Activated CD8-positive, alpha-beta T cell treated with anti-CD3 and anti-CD28 coated beads for 36 hours (primary cell): ENCODE measurements around the gene RNF220. TPM values are rescaled to one million over a fixed set of nuclear protein-coding genes. Genes with fewer than 3 reads are reported as not detected.

Source experiments
- ATAC-seq: fragments of 200-7000 bp; cut with Tn5 transposase; one replicate; pipeline ENCODE4 v1.10.0; 2021; ENCODE audit warnings: mild to moderate bottlenecking, moderate library complexity
- CTCF ChIA-PET: fragments of 350-600 bp; sonication (Branson Sonifier 250); formaldehyde crosslinking; loops from one replicate; lab custom pipeline; 2021; ENCODE audit warnings: antibody characterized with exemption; lab: Charles Lee
- POLR2A ChIA-PET: fragments of 350-600 bp; sonication (Branson Sonifier 250); formaldehyde crosslinking; loops from one replicate; lab custom pipeline; 2021; ENCODE audit warnings: antibody characterized with exemption; lab: Charles Lee
- DNase-seq: peaks from one replicate; pipeline ENCODE4 v3.0.0-alpha.2; 2020
- H3K27ac Mint-ChIP-seq: one replicate; pipeline ENCODE4 v1.8.0; 2021; ENCODE audit warnings: mild to moderate bottlenecking, mixed read lengths
- H3K27me3 Mint-ChIP-seq: one replicate; pipeline ENCODE4 v1.8.0; 2021; ENCODE audit warnings: mixed read lengths
- H3K36me3 Mint-ChIP-seq: one replicate; pipeline ENCODE4 v1.8.0; 2021; ENCODE audit warnings: low read depth, mixed read lengths
- H3K4me1 Mint-ChIP-seq: one replicate; pipeline ENCODE4 v1.8.0; 2021; ENCODE audit warnings: low read depth, mixed read lengths
- H3K4me3 Mint-ChIP-seq: one replicate; pipeline ENCODE4 v1.8.0; 2021; ENCODE audit warnings: mild to moderate bottlenecking, moderate library complexity, mixed read lengths
- H3K9me3 Mint-ChIP-seq: one replicate; pipeline ENCODE4 v1.8.0; 2021; ENCODE audit warnings: mixed read lengths
- CTCF ChIP-seq: fragments of 200-600 bp; IDR thresholded peaks from one replicate; pipeline ENCODE4 v1.8.0; 2022; ENCODE audit warnings: antibody characterized with exemption, mild to moderate bottlenecking
- intact Hi-C: fragments of 100-400 bp; cut with micrococcal nuclease; formaldehyde crosslinking; loops from one replicate; pipeline ENCODE4 v1.10.0; 2022
- total RNA-seq, 2 experiments: library from RNA; stranded (reverse); gene quantifications; one replicate each; pipeline ENCODE4 v1.2.3, GENCODE V29; 2021

RNF220 gene
- total RNA-seq, 2 experiments from 2014 or later = 71.9 to 79.1 TPM

DNA sequence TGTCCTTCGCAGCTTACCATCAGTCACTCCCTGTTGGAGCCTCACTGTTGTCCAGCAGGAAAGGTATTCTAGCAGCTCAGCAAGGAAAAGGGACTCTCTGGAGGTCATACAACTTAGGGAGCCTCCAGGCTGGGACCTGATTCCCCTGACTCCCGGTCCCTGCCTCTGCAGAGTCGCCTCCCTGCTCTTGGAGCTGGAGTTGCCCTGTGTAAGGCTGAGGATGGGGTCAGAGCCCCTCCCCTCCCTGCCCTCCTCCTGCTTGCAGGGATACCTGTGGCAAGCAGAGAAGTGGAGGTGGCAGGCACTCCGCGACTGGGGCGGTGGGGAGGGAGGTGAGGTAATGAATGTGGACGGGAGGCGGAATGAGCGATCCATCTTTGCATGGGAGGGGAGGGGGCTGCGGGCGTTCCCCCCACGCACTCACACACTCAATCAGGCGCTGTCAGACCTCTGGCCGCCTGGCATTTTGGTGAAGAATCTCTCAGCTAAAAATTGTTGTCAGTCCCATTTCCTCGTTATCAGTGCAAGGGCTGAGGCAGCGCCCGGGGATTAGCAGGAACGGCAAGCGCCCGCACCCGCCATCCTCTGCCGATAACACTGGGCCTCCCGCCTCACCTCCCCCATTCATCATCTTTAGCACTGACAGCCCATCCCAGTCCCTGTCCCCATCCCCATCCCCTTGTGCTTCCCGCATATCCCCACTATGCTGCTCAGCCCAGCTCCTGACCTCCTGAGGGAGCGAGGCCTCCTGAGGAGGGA lies 204.9 kb downstream of the RNF220 start:
- no peak for DNase-seq
- Mint-ChIP-seq H3K9me3 (no peaks in the 10 kb centered on the region), H3K27me3 (no peaks in the 10 kb centered on the region), H3K36me3 (no peaks in the 10 kb centered on the region), H3K4me1 (no peaks in the 10 kb centered on the region), H3K27ac (no peak overlapping the region), H3K4me3 (no peak overlapping the region)
- ChIA-PET CTCF (interaction anchor here (1.0 to 6.0 kb wide), 6 partner anchors 12 to 42 kb away, joined by 3 to 69 read pairs (median 8); no protein-coding TSS in a partner anchor), POLR2A (no interaction called here)
- no peak for TF ChIP-seq CTCF
- ATAC-seq = no peak
- intact Hi-C loops = loop anchor here (2.0 kb wide), 1 partner anchor 43 kb away; no protein-coding TSS in a partner anchor

DNA sequence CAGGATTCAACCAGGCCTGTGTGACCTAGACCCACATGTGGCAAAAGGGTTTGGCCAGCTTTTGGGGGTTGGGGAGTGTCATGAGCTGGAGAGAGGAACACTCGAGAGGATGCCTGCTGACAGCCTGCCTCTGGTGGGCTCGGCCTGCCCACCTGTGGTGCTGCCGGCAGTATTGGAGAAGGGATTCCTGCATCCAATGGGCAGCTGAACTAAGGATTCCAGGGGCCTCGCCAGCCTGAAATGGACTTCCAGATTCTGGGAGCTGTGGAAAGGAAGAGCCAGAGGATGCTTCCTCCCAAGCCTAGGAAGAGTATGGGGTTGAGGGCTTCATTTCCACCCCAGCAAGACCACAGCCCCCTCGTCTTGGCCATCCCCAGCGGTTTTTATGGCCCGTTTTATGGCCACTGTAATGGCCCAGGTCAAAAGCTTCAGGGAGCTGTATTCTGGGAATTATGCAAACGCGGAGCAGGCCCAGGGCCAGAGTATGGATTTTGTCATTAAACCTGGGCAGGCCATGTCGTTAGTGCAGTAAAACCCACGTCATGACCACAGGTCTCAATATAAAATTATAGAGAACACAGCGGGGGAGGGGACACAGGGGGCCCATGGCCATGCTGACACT lies 205.6 kb downstream of the RNF220 start:
- DNase-seq (no peak), ATAC-seq (no peak)
- H3K4me1 Mint-ChIP-seq = no peaks in the 10 kb centered on the region
- ChIA-PET CTCF (interaction anchor here (1.8 to 6.0 kb wide), 4 partner anchors 13 to 41 kb away, joined by 8 to 69 read pairs (median 30); no protein-coding TSS in a partner anchor), POLR2A (no interaction called here)
- H3K27me3 Mint-ChIP-seq = no peaks in the 10 kb centered on the region
- H3K4me3 Mint-ChIP-seq = no peak overlapping the region
- TF ChIP-seq CTCF = no peak
- H3K36me3 Mint-ChIP-seq = no peaks in the 10 kb centered on the region
- intact Hi-C loops = no loop called here
- no peaks in the 10 kb centered on the region for H3K9me3 Mint-ChIP-seq
- H3K27ac Mint-ChIP-seq = no peak overlapping the region

- Mint-ChIP-seq H3K4me1 (no peaks in the 10 kb centered on the region), H3K27me3 (no peaks in the 10 kb centered on the region), H3K36me3 (no peaks in the 10 kb centered on the region), H3K9me3 (no peaks in the 10 kb centered on the region), H3K4me3 (no peak overlapping the region), H3K27ac (no peak overlapping the region)
- no peak for ATAC-seq
- no peak for TF ChIP-seq CTCF
- intact Hi-C loops = no loop called here
- ChIA-PET POLR2A (no interaction called here), CTCF (interaction anchor here (1.8 to 6.0 kb wide), 3 partner anchors 14 to 41 kb away, joined by 8 to 69 read pairs (median 49); no protein-coding TSS in a partner anchor)
- no peak for DNase-seq
Observed at GRCh38 chr1:44611419-44611818, 206.4 kb downstream of the RNF220 start.

GRCh38 chr1:44611866-44612265 lies 206.8 kb downstream of the RNF220 start:
- Mint-ChIP-seq H3K9me3 (no peaks in the 10 kb centered on the region), H3K36me3 (no peaks in the 10 kb centered on the region), H3K27me3 (no peaks in the 10 kb centered on the region), H3K4me1 (no peaks in the 10 kb centered on the region), H3K27ac (no peak overlapping the region), H3K4me3 (no peak overlapping the region)
- intact Hi-C loops = no loop called here
- no peak for DNase-seq
- ATAC-seq = no peak
- no peak for TF ChIP-seq CTCF
- ChIA-PET POLR2A (interaction anchor here (1.2 kb wide), 1 partner anchor 20 kb away, joined by 3 read pairs; no protein-coding TSS in a partner anchor), CTCF (interaction anchor here (1.8 to 6.0 kb wide), 3 partner anchors 14 to 40 kb away, joined by 8 to 69 read pairs (median 49); no protein-coding TSS in a partner anchor)

- intact Hi-C loops = no loop called here
- Mint-ChIP-seq H3K4me1 (no peaks in the 10 kb centered on the region), H3K36me3 (no peaks in the 10 kb centered on the region), H3K9me3 (no peaks in the 10 kb centered on the region), H3K27me3 (no peaks in the 10 kb centered on the region), H3K27ac (no peak overlapping the region), H3K4me3 (no peak overlapping the region)
- DNase-seq (no peak), ATAC-seq (no peak)
- no peak for TF ChIP-seq CTCF
- POLR2A ChIA-PET = no interaction called here
- CTCF ChIA-PET = interaction anchor here (0.6 kb wide), 1 partner anchor 82 kb away, joined by 3 read pairs; no protein-coding TSS in a partner anchor
Observed at GRCh38 chr1:44613941-44614340, 208.9 kb downstream of the RNF220 start.
